ENCODE measurements around the gene ALDH1A2.

Gene ALDH1A2

GRCh38 chr15:58019503-58020376, 45.8 kb downstream of the ALDH1A2 start:
- no peak for TF ChIP-seq CTCF (IDR thresholded peaks at IDR 0.05; ENCODE audit: low read depth, low read length)

DNA sequence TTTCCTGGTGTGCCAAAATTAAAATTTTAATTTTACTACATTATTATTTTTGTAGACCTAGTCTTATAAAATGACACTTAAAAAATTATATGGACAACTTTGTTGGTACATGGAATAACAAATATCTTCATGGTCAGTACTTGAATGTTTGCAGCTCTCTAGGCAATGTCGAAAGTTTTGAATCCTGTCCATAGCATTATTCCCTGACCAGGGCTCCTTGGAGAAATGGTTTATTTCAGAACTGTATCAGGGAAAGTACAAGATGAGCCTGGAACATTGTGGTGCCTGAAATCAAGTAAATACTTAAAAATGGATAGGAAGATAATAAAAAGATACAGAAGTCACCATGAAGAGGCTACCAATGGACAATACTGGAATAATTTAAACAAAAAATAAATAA, 47.6 kb downstream of the ALDH1A2 start:
- H3K4me3 ChIP-seq (replicated peaks in 1 of 2; ENCODE audit: low read depth in 2 of 2, low read length in 2 of 2): no peak overlapping the region
- no peak for DNase-seq (ENCODE audit: low read depth in 2 of 2)
- no peak for TF ChIP-seq CTCF (IDR thresholded peaks at IDR 0.05; ENCODE audit: low read depth, low read length)

More at GRCh38 chr15:58019503-58020376, 45.8 kb downstream of the ALDH1A2 start:
- H3K4me3 ChIP-seq (replicated peaks in 1 of 2; ENCODE audit: low read depth in 2 of 2, low read length in 2 of 2): no peak overlapping the region
- peak; percentile 35 to 75 for DNase-seq (ENCODE audit: low read depth in 2 of 2)

GRCh38 chr15:58016581-58017175, 48.8 kb downstream of the ALDH1A2 start:
- no peak for DNase-seq (ENCODE audit: low read depth in 2 of 2)
- TF ChIP-seq CTCF (IDR thresholded peaks at IDR 0.05; ENCODE audit: low read depth, low read length): no peak
- no peak overlapping the region for H3K4me3 ChIP-seq (replicated peaks in 1 of 2; ENCODE audit: low read depth in 2 of 2, low read length in 2 of 2)

- peak in 1 of 2 donors; percentile 69 for DNase-seq (ENCODE audit: low read depth in 2 of 2)
- no peak for TF ChIP-seq CTCF (IDR thresholded peaks at IDR 0.05; ENCODE audit: low read depth, low read length)
- no peak overlapping the region for H3K4me3 ChIP-seq (replicated peaks in 1 of 2; ENCODE audit: low read depth in 2 of 2, low read length in 2 of 2)
Measured at GRCh38 chr15:58015565-58015964, 49.9 kb downstream of the ALDH1A2 start.

DNA sequence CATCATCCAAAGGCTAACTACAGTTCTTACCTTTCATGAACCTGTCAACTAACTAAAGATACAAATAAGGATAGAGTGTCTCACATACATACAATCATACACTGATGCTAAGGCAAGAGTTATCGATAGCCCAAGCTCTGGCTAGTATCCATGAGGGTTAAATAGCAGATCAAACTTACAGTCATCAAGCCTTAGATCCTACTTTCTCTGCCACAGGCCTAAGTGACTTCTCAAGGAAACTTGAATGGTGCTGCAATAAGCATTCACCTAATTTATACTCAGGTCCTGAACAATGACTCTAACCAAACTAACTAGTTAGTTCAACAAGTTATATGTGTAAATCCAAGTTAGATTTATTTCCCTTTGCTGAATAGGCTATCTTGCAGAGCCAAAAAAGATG, 51.0 kb downstream of the ALDH1A2 start:
- TF ChIP-seq CTCF (IDR thresholded peaks at IDR 0.05; ENCODE audit: low read depth, low read length): no peak
- no peak overlapping the region for H3K4me3 ChIP-seq (replicated peaks in 1 of 2; ENCODE audit: low read depth in 2 of 2, low read length in 2 of 2)
- no peak for DNase-seq (ENCODE audit: low read depth in 2 of 2)

DNA sequence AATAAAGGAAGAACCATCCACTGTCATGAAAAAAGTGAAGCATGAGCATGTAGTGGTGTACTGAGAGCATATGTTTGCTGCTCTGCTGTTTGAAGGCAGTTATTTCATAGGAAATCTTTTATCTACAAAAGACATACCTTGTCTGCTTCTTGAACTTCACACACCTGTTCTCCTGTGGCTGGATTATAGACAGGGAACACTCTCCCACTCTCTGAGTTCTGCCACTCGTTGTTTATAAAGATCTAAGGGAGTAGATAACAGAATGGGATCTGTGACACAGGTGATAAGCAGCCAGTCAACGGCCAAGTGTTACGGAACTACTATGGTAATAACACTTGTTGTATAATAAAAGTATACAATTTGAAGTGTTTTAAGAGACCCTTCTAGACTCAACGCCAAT, 51.5 kb downstream of the ALDH1A2 start:
- H3K4me3 ChIP-seq (replicated peaks in 1 of 2; ENCODE audit: low read depth in 2 of 2, low read length in 2 of 2): no peak overlapping the region
- DNase-seq (ENCODE audit: low read depth in 2 of 2): no peak
- TF ChIP-seq CTCF (IDR thresholded peaks at IDR 0.05; ENCODE audit: low read depth, low read length): no peak
